ENCODE results near the gene DLK2. TPM values are rescaled to one million over a fixed set of nuclear protein-coding genes. Genes with fewer than 3 reads are reported as not detected.
"Not testable (repeated sequence)": the region's sequence is repeated elsewhere in the genome, so short reads cannot be mapped to it uniquely, and the experiment has no call there.

The DLK2 gene
- total RNA-seq, result 0.39 TPM in 2 replicates

- intact Hi-C loops (cut with micrococcal nuclease), result loop anchor here (1.0 kb wide), 3 partner anchors 22 to 69 kb away; partner anchors contain the start of genes ABCC10 and TJAP1
Measured at GRCh38 chr6:43455531-43456428, at the start of gene DLK2. TSS of gene DLK2 (minus strand) at chr6:43455548. CDS start at chr6:43454825, 723 bp downstream.

- intact Hi-C loops (cut with micrococcal nuclease), result no loop called here
Measured at GRCh38 chr6:43503443-43503842, 48.1 kb upstream of the DLK2 start.

- intact Hi-C loops (cut with micrococcal nuclease), result no loop called here
Measured at GRCh38 chr6:43502666-43503065, 47.3 kb upstream of the DLK2 start.

- intact Hi-C loops (cut with micrococcal nuclease), result no loop called here
Measured at GRCh38 chr6:43500921-43501320, 45.6 kb upstream of the DLK2 start.

- intact Hi-C loops (cut with micrococcal nuclease), result no loop called here
Measured at GRCh38 chr6:43499028-43499815, 43.9 kb upstream of the DLK2 start.

- intact Hi-C loops (cut with micrococcal nuclease), result not testable (repeated sequence)
Measured at GRCh38 chr6:43498291-43498690, 42.9 kb upstream of the DLK2 start.

GRCh38 chr6:43497689-43498088, 42.3 kb upstream of the DLK2 start:
- intact Hi-C loops (cut with micrococcal nuclease), result no loop called here

- intact Hi-C loops (cut with micrococcal nuclease), result no loop called here
Measured at GRCh38 chr6:43497129-43497396, 41.7 kb upstream of the DLK2 start.

GRCh38 chr6:43496370-43497128, 41.2 kb upstream of the DLK2 start:
- intact Hi-C loops (cut with micrococcal nuclease), result no loop called here

GRCh38 chr6:43495409-43495941, 40.1 kb upstream of the DLK2 start:
- intact Hi-C loops (cut with micrococcal nuclease), result no loop called here

GRCh38 chr6:43494766-43495165, 39.4 kb upstream of the DLK2 start:
- intact Hi-C loops (cut with micrococcal nuclease), result no loop called here

- intact Hi-C loops (cut with micrococcal nuclease), result no loop called here
Measured at GRCh38 chr6:43494321-43494720, 39.0 kb upstream of the DLK2 start.

- intact Hi-C loops (cut with micrococcal nuclease), result no loop called here
Measured at GRCh38 chr6:43493833-43494232, 38.5 kb upstream of the DLK2 start.

GRCh38 chr6:43493230-43493629, 37.9 kb upstream of the DLK2 start:
- intact Hi-C loops (cut with micrococcal nuclease), result no loop called here

- intact Hi-C loops (cut with micrococcal nuclease), result no loop called here
Measured at GRCh38 chr6:43492673-43493072, 37.3 kb upstream of the DLK2 start.

GRCh38 chr6:43491750-43492661, 36.7 kb upstream of the DLK2 start:
- intact Hi-C loops (cut with micrococcal nuclease), result no loop called here

GRCh38 chr6:43490523-43490939, 35.2 kb upstream of the DLK2 start:
- intact Hi-C loops (cut with micrococcal nuclease), result no loop called here

- intact Hi-C loops (cut with micrococcal nuclease), result no loop called here
Measured at GRCh38 chr6:43489277-43490072, 34.1 kb upstream of the DLK2 start.

- intact Hi-C loops (cut with micrococcal nuclease), result no loop called here
Measured at GRCh38 chr6:43488667-43489276, 33.4 kb upstream of the DLK2 start.
